GM21619 (cell line): ENCODE results near the gene THSD4.
"Not testable (repeated sequence)": the region's sequence is repeated elsewhere in the genome, so short reads cannot be mapped to it uniquely, and the experiment has no call there.

Experiments used
- ATAC-seq: cut with Tn5 transposase; IDR thresholded peaks from one replicate; pipeline ENCODE4 v1.9.1; 2021; ENCODE audit not compliant: unreplicated experiment

Gene THSD4

GRCh38 chr15:71366522-71366921 is 251.3 kb downstream of the THSD4 start:
- no peak for ATAC-seq

- no peak for ATAC-seq
Observed at GRCh38 chr15:71366926-71367325, 251.7 kb downstream of the THSD4 start.

- ATAC-seq, result not testable (repeated sequence)
Observed at GRCh38 chr15:71367737-71368136, 252.5 kb downstream of the THSD4 start.

- ATAC-seq, result not testable (repeated sequence)
Observed at GRCh38 chr15:71372769-71373168, 257.5 kb downstream of the THSD4 start.

- no peak for ATAC-seq
Observed at GRCh38 chr15:71373917-71374316, 258.6 kb downstream of the THSD4 start.

GRCh38 chr15:71374607-71375352 is 259.5 kb downstream of the THSD4 start:
- ATAC-seq, result no peak

GRCh38 chr15:71375934-71376333 is 260.7 kb downstream of the THSD4 start:
- no peak for ATAC-seq

GRCh38 chr15:71379893-71380292 is 264.6 kb downstream of the THSD4 start:
- no peak for ATAC-seq

- no peak for ATAC-seq
Observed at GRCh38 chr15:71380345-71380744, 265.1 kb downstream of the THSD4 start.

GRCh38 chr15:71384501-71384900 is 269.2 kb downstream of the THSD4 start:
- no peak for ATAC-seq

- ATAC-seq, result no peak
Observed at GRCh38 chr15:71385026-71385425, 269.8 kb downstream of the THSD4 start.

GRCh38 chr15:71385457-71385856 is 270.2 kb downstream of the THSD4 start:
- no peak for ATAC-seq

GRCh38 chr15:71386005-71386404 is 270.7 kb downstream of the THSD4 start:
- ATAC-seq, result no peak

GRCh38 chr15:71386448-71387236 is 271.4 kb downstream of the THSD4 start:
- no peak for ATAC-seq

- no peak for ATAC-seq
Observed at GRCh38 chr15:71387810-71388209, 272.5 kb downstream of the THSD4 start.

GRCh38 chr15:71390096-71390495 is 274.8 kb downstream of the THSD4 start:
- no peak for ATAC-seq

- no peak for ATAC-seq
Observed at GRCh38 chr15:71391421-71392088, 276.3 kb downstream of the THSD4 start.

GRCh38 chr15:71392861-71393283 is 277.6 kb downstream of the THSD4 start:
- no peak for ATAC-seq

GRCh38 chr15:71393383-71393782 is 278.1 kb downstream of the THSD4 start:
- ATAC-seq, result no peak

- no peak for ATAC-seq
Observed at GRCh38 chr15:71396536-71397125, 281.4 kb downstream of the THSD4 start.

- ATAC-seq, result no peak
Observed at GRCh38 chr15:71397377-71397776, 282.1 kb downstream of the THSD4 start.
